SK-N-SH (cell line): Measurements from ENCODE around the gene SRPK1.
"Not testable (repeated sequence)": the region's sequence is repeated elsewhere in the genome, so short reads cannot be mapped to it uniquely, and the experiment has no call there.

Source experiments
- EP300 ChIP-seq, 2 experiments: IDR thresholded peaks; 2 replicates each; pipeline versions ENCODE4 v1.4.0 to v1.6.1; 2012; ENCODE audit warnings: borderline replicate concordance in 1 of 2, low read depth in 1 of 2, low read length in 1 of 2
- EZH2phosphoT487 ChIP-seq: fragments of 200-600 bp; sonication (generic); IDR thresholded peaks from 2 replicates; pipeline ENCODE4 v1.6.1; 2017; ENCODE audit warnings: low read depth, mixed run types, mild to moderate bottlenecking, antibody characterized with exemption, moderate library complexity, borderline replicate concordance
- POLR2AphosphoS5 ChIP-seq: IDR thresholded peaks from 2 replicates; pipeline ENCODE4 v1.6.1; 2012; ENCODE audit warnings: low read depth, low read length
- SIN3A ChIP-seq: IDR thresholded peaks from 2 replicates; pipeline ENCODE4 v1.6.1; 2012; ENCODE audit warnings: low read depth, mild to moderate bottlenecking, low read length, moderate library complexity, borderline replicate concordance
- SMC3 ChIP-seq: IDR thresholded peaks from 2 replicates; pipeline ENCODE4 v1.6.1; 2012; ENCODE audit warnings: low read depth, low read length, improper control_type of control experiment
- TAF1 ChIP-seq: IDR thresholded peaks from 2 replicates; pipeline ENCODE4 v1.6.1; 2012; ENCODE audit warnings: low read depth, mild to moderate bottlenecking, low read length, moderate library complexity, borderline replicate concordance
- TF ChIP-seq, protein P1 (sequence below): fragments of 200-600 bp; sonication (generic); IDR thresholded peaks from 2 replicates; pipeline ENCODE4 v1.6.1; 2017; ENCODE audit warnings: antibody characterized with exemption, mild to moderate bottlenecking, moderate library complexity
- TF ChIP-seq, protein P2 (sequence below): IDR thresholded peaks from 2 replicates; pipeline ENCODE4 v1.4.0; 2012; ENCODE audit warnings: low read depth
- TF ChIP-seq, protein P3 (sequence below): fragments of 150-350 bp; IDR thresholded peaks from 2 replicates; pipeline ENCODE4 v1.6.1; 2017; ENCODE audit warnings: antibody characterized with exemption, low read length, low read depth, borderline replicate concordance
- TF ChIP-seq, protein P4 (sequence below): IDR thresholded peaks from 2 replicates; pipeline ENCODE4 v1.6.1; 2012; ENCODE audit warnings: mild to moderate bottlenecking, low read depth, low read length, moderate library complexity

DNA sequence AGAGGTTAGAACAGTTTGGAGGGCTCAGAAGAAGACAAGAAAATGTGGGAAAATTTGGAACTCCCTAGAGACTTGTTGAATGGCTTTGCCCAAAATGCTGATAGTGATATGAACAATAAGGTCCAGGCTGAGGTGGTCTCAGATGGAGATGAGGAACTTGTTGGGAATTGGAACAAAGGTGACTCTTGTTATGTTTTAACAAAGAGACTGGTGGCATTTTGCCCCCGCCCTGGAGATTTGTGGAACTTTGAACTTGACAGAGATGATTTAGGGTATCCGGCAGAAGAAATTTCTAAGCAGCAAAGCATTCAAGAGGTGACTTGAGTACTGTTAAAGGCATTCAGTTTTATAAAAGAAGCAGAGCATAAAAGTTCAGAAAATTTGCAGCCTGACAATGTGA lies 19.1 kb upstream of the SRPK1 start:
- TF ChIP-seq EP300 (IDR thresholded peaks at IDR 0.05; ENCODE audit: borderline replicate concordance in 1 of 2, low read depth in 1 of 2, low read length in 1 of 2); SIN3A; POLR2AphosphoS5; TAF1; EZH2phosphoT487; SMC3: not testable (repeated sequence)
- TF ChIP-seq, protein P1, sequence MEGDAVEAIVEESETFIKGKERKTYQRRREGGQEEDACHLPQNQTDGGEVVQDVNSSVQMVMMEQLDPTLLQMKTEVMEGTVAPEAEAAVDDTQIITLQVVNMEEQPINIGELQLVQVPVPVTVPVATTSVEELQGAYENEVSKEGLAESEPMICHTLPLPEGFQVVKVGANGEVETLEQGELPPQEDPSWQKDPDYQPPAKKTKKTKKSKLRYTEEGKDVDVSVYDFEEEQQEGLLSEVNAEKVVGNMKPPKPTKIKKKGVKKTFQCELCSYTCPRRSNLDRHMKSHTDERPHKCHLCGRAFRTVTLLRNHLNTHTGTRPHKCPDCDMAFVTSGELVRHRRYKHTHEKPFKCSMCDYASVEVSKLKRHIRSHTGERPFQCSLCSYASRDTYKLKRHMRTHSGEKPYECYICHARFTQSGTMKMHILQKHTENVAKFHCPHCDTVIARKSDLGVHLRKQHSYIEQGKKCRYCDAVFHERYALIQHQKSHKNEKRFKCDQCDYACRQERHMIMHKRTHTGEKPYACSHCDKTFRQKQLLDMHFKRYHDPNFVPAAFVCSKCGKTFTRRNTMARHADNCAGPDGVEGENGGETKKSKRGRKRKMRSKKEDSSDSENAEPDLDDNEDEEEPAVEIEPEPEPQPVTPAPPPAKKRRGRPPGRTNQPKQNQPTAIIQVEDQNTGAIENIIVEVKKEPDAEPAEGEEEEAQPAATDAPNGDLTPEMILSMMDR = not testable (repeated sequence)
- TF ChIP-seq, protein P2, sequence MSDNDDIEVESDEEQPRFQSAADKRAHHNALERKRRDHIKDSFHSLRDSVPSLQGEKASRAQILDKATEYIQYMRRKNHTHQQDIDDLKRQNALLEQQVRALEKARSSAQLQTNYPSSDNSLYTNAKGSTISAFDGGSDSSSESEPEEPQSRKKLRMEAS = not testable (repeated sequence)
- TF ChIP-seq, protein P3, sequence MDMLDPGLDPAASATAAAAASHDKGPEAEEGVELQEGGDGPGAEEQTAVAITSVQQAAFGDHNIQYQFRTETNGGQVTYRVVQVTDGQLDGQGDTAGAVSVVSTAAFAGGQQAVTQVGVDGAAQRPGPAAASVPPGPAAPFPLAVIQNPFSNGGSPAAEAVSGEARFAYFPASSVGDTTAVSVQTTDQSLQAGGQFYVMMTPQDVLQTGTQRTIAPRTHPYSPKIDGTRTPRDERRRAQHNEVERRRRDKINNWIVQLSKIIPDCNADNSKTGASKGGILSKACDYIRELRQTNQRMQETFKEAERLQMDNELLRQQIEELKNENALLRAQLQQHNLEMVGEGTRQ = not testable (repeated sequence)
- TF ChIP-seq, protein P4, sequence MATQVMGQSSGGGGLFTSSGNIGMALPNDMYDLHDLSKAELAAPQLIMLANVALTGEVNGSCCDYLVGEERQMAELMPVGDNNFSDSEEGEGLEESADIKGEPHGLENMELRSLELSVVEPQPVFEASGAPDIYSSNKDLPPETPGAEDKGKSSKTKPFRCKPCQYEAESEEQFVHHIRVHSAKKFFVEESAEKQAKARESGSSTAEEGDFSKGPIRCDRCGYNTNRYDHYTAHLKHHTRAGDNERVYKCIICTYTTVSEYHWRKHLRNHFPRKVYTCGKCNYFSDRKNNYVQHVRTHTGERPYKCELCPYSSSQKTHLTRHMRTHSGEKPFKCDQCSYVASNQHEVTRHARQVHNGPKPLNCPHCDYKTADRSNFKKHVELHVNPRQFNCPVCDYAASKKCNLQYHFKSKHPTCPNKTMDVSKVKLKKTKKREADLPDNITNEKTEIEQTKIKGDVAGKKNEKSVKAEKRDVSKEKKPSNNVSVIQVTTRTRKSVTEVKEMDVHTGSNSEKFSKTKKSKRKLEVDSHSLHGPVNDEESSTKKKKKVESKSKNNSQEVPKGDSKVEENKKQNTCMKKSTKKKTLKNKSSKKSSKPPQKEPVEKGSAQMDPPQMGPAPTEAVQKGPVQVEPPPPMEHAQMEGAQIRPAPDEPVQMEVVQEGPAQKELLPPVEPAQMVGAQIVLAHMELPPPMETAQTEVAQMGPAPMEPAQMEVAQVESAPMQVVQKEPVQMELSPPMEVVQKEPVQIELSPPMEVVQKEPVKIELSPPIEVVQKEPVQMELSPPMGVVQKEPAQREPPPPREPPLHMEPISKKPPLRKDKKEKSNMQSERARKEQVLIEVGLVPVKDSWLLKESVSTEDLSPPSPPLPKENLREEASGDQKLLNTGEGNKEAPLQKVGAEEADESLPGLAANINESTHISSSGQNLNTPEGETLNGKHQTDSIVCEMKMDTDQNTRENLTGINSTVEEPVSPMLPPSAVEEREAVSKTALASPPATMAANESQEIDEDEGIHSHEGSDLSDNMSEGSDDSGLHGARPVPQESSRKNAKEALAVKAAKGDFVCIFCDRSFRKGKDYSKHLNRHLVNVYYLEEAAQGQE = not testable (repeated sequence)
